ENCODE results near the gene CCDC184.
"Not testable (repeated sequence)": the region's sequence is repeated elsewhere in the genome, so short reads cannot be mapped to it uniquely, and the experiment has no call there.

Gene CCDC184

GRCh38 chr12:48216785-48217184 is 33.3 kb downstream of the CCDC184 start:
- DNase-seq, result no peak

DNA sequence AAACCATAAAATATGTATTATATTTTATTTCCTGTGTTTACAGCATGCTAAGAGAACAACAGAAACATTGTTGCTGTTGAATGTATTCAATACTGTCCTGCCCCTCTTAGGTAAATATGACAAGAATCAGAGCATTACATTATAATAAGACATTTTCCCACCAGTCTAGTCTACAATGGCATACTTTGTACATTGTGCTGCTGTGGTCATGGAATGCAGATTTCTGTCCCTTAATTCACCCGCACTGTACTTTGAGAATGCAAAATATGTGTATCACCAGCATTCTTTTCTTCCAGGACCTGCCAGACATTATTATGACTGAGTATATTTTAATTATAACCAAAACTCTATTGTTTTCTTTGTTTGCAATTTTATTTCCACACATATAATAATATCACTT is 36.2 kb downstream of the CCDC184 start:
- DNase-seq, result no peak

GRCh38 chr12:48220701-48221100 is 37.3 kb downstream of the CCDC184 start:
- no peak for DNase-seq

DNA sequence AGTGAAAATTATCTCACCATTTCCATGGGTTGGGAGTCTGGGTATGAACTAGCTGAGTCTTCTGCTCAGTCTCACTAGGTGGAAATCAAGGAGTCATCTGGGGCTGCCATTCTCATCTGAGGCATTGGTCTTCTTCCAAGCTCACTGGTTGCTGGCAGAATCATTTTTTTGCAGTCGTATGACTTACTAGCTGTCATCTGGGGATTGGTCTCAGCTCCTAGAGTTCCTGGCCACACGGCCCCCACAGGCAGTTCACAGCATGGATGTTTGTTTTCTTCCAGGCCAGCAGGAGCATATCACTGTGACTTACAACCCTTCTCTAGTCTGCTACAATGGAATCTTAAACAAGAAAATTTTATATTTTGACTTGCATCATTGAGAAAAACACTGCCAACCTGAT is 38.2 kb downstream of the CCDC184 start:
- DNase-seq, result no peak

- not testable (repeated sequence) for DNase-seq
Measured at GRCh38 chr12:48224533-48224932, 41.1 kb downstream of the CCDC184 start.

DNA sequence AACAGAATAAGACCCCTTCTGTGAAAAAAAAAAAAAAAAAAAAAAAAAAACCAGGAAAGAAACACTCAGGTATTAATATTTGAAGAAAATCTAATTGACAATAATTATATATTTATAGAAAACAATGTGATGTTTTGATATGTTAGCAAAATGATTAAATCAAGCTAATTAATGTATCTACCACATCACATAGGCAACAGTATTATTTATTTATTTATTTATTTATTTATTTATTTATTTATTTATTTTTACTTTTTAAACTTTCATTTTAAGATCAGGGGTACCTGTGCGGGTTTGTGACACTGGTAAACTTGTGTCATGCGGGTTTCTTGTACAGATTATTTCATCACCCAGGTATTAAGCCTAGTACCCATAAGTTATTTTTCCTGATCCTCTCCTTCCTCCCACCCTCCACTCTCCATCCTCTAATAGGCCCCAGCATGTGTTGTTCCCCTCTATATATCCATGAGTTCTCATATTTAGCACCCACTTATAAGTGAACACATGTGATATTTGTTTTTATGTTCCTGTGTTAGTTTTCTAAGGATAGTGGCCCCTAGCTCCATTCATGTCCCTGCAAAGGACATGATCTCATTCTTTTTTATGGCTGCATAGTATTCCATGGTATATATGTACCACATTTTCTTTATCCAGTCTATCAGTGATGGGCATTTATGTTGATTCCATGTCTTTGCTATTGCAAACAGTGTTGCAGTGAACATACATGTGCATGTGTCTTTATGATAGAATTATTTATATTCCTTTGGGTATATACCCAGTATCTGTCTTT is 47.9 kb downstream of the CCDC184 start:
- DNase-seq, result not testable (repeated sequence)
